Hematopoietic multipotent progenitor cell treated with erythropoietin and hydrocortisone succinate and interleukin-3 and kit ligand, for 8 days (in vitro differentiated cells): Measurements from ENCODE around the gene SNW1.
"Not testable (repeated sequence)": the region's sequence is repeated elsewhere in the genome, so short reads cannot be mapped to it uniquely, and the experiment has no call there.

ENCODE experiments used
- DNase-seq: peaks from one replicate; pipeline ENCODE4 v3.0.0-alpha.2; 2015

Gene SNW1

GRCh38 chr14:77760381-77761204, at the start of gene SNW1:
Gene SNW1 (minus strand): TSS chr14:77761156. CDS start chr14:77761127, 29 bp downstream.
- DNase-seq = peak; percentile 98

GRCh38 chr14:77809011-77809410, 48.1 kb upstream of the SNW1 start:
- DNase-seq = no peak

GRCh38 chr14:77808250-77808649, 47.3 kb upstream of the SNW1 start:
- DNase-seq = no peak

- no peak for DNase-seq
Measured at GRCh38 chr14:77805706-77806105, 44.8 kb upstream of the SNW1 start.

- peak; percentile 74 for DNase-seq
Measured at GRCh38 chr14:77804592-77804991, 43.6 kb upstream of the SNW1 start.

- no peak for DNase-seq
Measured at GRCh38 chr14:77800814-77801213, 39.9 kb upstream of the SNW1 start.

- DNase-seq = peak; percentile 90
Measured at GRCh38 chr14:77799863-77800730, 39.1 kb upstream of the SNW1 start, which contains the start of gene ADCK1. Gene ADCK1 (plus strand): TSS chr14:77800109. CDS start chr14:77818979, 18,870 bp downstream.

- not testable (repeated sequence) for DNase-seq
Measured at GRCh38 chr14:77799456-77799855, 38.5 kb upstream of the SNW1 start.

GRCh38 chr14:77794357-77794756, 33.4 kb upstream of the SNW1 start:
- DNase-seq = no peak

- DNase-seq = not testable (repeated sequence)
Measured at GRCh38 chr14:77793255-77793654, 32.3 kb upstream of the SNW1 start.

GRCh38 chr14:77791225-77791600, 30.3 kb upstream of the SNW1 start:
- no peak for DNase-seq

GRCh38 chr14:77790566-77791224, 29.7 kb upstream of the SNW1 start:
- DNase-seq = no peak

GRCh38 chr14:77786148-77786547, 25.2 kb upstream of the SNW1 start:
- no peak for DNase-seq

GRCh38 chr14:77782202-77782601, 21.2 kb upstream of the SNW1 start:
- no peak for DNase-seq

- DNase-seq = not testable (repeated sequence)
Measured at GRCh38 chr14:77773966-77774365, 13.0 kb upstream of the SNW1 start.

- DNase-seq = not testable (repeated sequence)
Measured at GRCh38 chr14:77768442-77769069, 7.6 kb upstream of the SNW1 start.

- no peak for DNase-seq
Measured at GRCh38 chr14:77763978-77764377, 3.0 kb upstream of the SNW1 start.

- no peak for DNase-seq
Measured at GRCh38 chr14:77763316-77763715, 2.4 kb upstream of the SNW1 start.

- DNase-seq = peak; percentile 60
Measured at GRCh38 chr14:77761205-77761931, 412 bp upstream of the SNW1 start.

- no peak for DNase-seq
Measured at GRCh38 chr14:77752799-77753516, 8.0 kb downstream of the SNW1 start.

GRCh38 chr14:77752266-77752665, 8.7 kb downstream of the SNW1 start:
- no peak for DNase-seq
